GM08714 (cell line): ENCODE data around the gene LAMA2.

ENCODE experiments used
- H3K4me3 ChIP-seq: fragments of 200-500 bp; sonication (Bioruptor generic); 2 replicates; pipeline ENCODE4 v1.5.1; 2014; ENCODE audit warnings: mild to moderate bottlenecking, low read length, inconsistent platforms
- ZNF274 ChIP-seq: IDR thresholded peaks from 2 replicates; pipeline ENCODE4 v1.6.1; 2012; ENCODE audit warnings: mild to moderate bottlenecking, low read depth, low read length

The LAMA2 gene

GRCh38 chr6:129416337-129416990 lies 533.5 kb downstream of the LAMA2 start:
- H3K4me3 ChIP-seq: no peak overlapping the region

GRCh38 chr6:129417416-129418086 lies 534.6 kb downstream of the LAMA2 start:
- no peak for TF ChIP-seq ZNF274
- H3K4me3 ChIP-seq: no peak overlapping the region

More at GRCh38 chr6:129416337-129416990, 533.5 kb downstream of the LAMA2 start:
- TF ChIP-seq ZNF274: no peak

DNA sequence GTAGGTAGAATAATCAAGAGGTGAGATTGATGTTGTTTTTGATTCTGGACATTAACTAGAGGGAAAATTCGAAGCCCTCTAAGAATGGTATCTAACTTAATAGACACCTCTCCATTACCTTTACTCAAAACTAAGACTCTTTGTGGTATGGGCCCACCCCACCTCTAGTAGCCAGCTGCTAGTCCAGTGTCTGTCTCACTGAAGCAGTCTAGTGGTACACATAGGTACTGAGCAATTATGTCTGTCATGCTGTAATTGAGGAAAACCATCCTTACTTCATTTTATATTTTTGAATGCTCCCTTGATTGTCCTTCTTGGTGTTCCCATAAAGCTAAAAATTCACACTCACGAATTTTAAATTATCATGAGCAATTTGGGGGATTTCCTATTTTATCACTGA lies 536.4 kb downstream of the LAMA2 start:
- H3K4me3 ChIP-seq: no peak overlapping the region
- no peak for TF ChIP-seq ZNF274

DNA sequence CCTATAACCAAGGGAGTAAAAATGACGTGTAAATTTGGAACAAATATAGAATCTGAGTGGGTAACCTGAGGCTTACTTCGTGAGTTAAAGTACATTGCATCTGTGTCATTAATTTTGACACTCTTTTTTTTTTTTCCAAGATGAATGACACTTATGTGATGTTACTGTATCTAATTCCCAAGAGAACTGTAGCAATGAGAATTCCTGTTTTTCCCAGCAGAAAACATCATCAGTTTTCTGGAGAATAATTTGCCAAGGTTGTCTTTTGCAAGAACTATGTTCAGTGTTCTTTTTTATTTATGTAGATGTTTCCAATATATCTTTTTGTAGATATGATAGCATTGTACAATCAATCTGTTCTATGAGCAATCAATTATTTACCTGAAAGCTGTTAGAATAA lies 543.4 kb downstream of the LAMA2 start:
- no peak overlapping the region for H3K4me3 ChIP-seq
- TF ChIP-seq ZNF274: no peak

DNA sequence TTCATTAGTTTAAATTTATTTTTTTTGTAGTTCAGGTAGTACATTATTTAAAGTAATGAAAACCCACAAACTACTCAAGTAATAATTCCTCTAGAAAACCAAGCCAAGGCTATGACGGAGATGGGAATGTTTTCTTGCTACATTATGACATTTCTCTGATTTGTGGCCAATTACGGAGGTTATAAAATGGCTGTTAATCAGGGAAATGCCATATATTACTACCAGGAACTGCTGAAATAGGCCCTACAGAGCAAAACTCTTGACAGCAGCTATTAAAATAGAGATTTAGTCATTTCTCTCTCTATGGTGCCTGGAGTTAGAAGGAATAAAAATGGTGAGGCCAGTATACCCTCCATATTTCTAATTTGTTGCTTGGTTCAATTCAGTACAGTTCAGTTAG lies 547.0 kb downstream of the LAMA2 start:
- H3K4me3 ChIP-seq: no peak overlapping the region
- TF ChIP-seq ZNF274: no peak

DNA sequence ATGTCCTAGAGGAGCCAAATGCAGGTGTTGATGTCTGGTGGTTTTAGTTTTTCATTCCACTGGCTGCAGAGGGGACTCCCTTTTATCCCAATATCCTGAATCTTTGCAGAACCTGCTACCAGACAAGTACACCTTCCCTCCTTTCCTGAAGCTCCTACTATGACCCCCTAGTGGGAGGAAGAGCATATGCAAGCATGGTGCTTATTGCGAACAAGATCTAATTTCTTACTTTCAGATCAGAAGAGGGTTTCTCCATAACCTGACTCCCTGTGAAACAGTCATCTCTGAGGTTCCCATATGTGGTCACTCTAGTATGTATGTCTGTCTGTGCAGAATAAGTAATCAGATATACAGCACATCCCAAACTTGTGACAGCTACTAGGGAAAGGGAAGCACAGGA lies 549.8 kb downstream of the LAMA2 start:
- no peak for TF ChIP-seq ZNF274
- no peak overlapping the region for H3K4me3 ChIP-seq

GRCh38 chr6:129434091-129434490 lies 551.2 kb downstream of the LAMA2 start:
- no peak for TF ChIP-seq ZNF274
- no peak overlapping the region for H3K4me3 ChIP-seq

GRCh38 chr6:129440691-129441090 lies 557.8 kb downstream of the LAMA2 start:
- no peak for TF ChIP-seq ZNF274
- H3K4me3 ChIP-seq: no peak overlapping the region

DNA sequence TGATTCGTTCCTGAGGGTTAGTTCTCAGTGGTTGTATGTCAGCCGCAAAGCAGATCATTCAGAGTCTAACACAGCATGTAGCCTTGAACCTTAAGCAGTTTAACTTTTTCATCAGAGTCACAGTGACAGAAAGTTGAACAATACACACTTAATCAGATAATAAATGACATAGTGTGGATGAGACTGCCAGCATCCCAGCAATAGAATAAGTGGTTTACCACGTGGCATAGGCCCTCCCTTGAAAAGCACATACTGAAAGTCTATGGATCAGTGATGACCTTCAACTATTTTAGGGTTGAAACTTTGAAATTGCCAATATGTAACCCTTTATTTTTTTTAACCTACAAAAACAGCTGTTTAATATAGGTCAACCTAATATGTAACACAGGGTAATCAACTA lies 561.7 kb downstream of the LAMA2 start:
- H3K4me3 ChIP-seq: no peak overlapping the region
- TF ChIP-seq ZNF274: no peak

- TF ChIP-seq ZNF274: no peak
- no peak overlapping the region for H3K4me3 ChIP-seq
Observed at GRCh38 chr6:129446272-129447197, 563.6 kb downstream of the LAMA2 start.

DNA sequence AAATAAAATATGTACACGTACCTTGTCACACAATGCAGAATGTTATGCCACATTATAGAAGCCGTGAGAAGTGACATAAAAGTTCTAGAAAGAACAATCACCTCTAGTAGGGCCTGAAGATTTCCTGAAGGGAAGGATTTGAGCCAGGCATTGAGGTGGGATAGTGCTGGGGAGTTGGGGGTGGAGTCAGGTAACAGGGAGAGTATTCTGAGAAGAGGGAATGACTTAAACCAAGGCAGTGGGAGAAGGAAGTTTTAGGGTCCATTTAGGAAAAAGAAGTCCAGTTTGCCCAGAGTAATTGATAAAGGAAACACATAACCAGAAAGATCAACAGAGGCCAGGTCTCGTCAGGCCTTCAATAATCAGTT lies 564.2 kb downstream of the LAMA2 start:
- TF ChIP-seq ZNF274: no peak
- H3K4me3 ChIP-seq: no peak overlapping the region

DNA sequence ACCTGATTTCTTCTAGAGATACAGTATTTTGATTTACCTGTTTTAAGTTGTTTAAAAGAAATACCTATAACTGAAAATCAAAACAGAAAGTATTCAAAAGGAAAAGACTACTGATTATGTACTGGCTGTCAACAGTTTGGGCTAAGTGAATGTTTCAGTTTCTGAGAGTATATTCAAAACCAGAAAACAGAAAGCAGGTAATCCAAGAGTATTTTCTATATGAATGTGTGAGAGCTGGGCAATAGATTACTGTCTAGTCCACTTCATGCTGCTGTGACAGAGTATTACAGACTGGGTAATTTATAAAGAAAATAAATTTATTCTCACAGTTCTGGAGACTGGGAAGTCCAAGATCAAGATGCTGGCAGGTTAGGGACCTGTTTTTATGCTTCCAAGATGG lies 566.0 kb downstream of the LAMA2 start:
- no peak overlapping the region for H3K4me3 ChIP-seq
- TF ChIP-seq ZNF274: no peak

DNA sequence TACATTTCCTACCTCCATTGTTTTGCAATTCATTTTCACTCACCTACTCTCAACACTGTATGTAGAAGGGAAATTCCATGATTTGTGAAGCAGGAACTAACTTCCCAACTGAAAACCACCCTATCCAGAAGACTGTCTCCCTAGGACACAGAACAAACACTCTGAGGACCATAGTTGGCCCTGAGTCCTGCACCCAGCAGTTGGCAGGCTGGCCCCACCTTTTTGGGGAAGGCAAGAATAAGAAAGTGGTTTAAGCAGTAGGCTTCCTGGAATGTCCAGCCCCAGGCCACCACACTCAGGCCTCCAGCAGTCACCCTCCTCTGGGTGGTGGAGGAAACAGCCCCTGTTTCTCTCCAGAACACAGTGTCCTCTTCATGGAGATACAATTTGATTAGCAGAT lies 568.2 kb downstream of the LAMA2 start:
- TF ChIP-seq ZNF274: no peak
- no peak overlapping the region for H3K4me3 ChIP-seq

DNA sequence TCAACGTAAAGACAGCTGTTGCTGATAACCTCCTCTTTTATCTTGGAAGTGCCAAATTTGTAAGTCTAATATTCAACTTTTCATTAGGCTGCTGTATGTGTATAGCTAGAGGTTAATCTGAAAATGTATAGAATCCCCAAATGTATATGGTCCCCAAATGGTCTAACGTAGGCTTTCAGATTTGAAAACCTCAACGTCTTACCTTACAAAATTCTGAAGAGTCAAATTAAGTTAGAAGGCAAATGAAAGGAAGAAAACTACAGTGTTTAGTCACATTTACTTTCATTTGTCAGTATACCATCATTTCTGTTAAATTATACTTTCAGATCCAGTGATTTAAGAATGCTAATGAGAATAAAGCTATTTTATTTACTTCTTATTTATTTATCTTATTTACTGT lies 570.1 kb downstream of the LAMA2 start:
- H3K4me3 ChIP-seq: no peak overlapping the region
- TF ChIP-seq ZNF274: no peak

DNA sequence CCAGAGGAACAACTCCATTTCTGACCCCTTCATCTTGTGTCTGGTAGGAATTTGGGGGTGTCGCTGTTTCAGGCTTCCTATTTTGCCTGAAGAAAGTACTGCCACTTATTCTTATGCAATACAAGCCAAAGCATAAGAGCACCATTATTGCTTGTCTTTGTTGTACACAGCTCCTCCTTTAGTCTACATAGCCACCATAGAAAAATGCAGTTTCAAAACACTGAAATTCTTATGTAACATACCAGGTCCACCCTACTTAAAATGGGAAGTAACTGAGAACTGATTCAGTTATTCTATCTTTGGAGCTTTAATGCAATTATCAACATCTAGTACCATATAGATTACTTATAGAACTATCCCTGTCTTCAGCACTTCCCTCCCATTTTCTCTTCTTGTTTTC lies 571.5 kb downstream of the LAMA2 start:
- H3K4me3 ChIP-seq: no peak overlapping the region
- no peak for TF ChIP-seq ZNF274
